Osteoblast (primary cell): ENCODE data around the gene FBXL2. TPM values are rescaled to one million over a fixed set of nuclear protein-coding genes. Genes with fewer than 3 reads are reported as not detected.

Experiments
- DNase-seq: peaks from one replicate; pipeline ENCODE4 v3.0.0; 2011; ENCODE audit warnings: low spot score, mixed read lengths; ENCODE audit not compliant: insufficient read length; ENCODE audit errors: missing footprints
- H2AFZ ChIP-seq: 2 replicates; pipeline ENCODE4 v1.6.0; 2011; ENCODE audit warnings: mild to moderate bottlenecking, low read length
- H3K27ac ChIP-seq: 2 replicates; pipeline ENCODE4 v1.5.1; 2011; ENCODE audit warnings: mild to moderate bottlenecking, low read depth, low read length, moderate library complexity
- H3K27me3 ChIP-seq: 2 replicates; pipeline ENCODE4 v1.6.0; 2012; ENCODE audit warnings: mild to moderate bottlenecking, control low read depth, inconsistent platforms, low read length, moderate library complexity; ENCODE audit not compliant: insufficient read depth
- H3K36me3 ChIP-seq: 2 replicates; pipeline ENCODE4 v1.5.1; 2011; ENCODE audit warnings: mild to moderate bottlenecking, low read length, control low read depth, moderate library complexity; ENCODE audit not compliant: insufficient read depth
- H3K4me1 ChIP-seq: 2 replicates; pipeline ENCODE4 v1.5.1; 2011; ENCODE audit warnings: mild to moderate bottlenecking, low read length, control low read depth, moderate library complexity; ENCODE audit not compliant: insufficient read depth
- H3K4me2 ChIP-seq: 2 replicates; pipeline ENCODE4 v1.6.0; 2011; ENCODE audit warnings: mild to moderate bottlenecking, low read length; ENCODE audit not compliant: insufficient read depth
- H3K4me3 ChIP-seq: fragments of 200-600 bp; sonication (generic); 3 replicates; pipeline ENCODE4 v1.5.1; 2012; ENCODE audit warnings: mild to moderate bottlenecking, low read length, inconsistent platforms; ENCODE audit not compliant: insufficient read depth
- H3K79me2 ChIP-seq: 2 replicates; pipeline ENCODE4 v1.6.0; 2012; ENCODE audit warnings: mild to moderate bottlenecking, low read length, control low read depth, inconsistent platforms; ENCODE audit not compliant: insufficient read depth
- H3K9me3 ChIP-seq: 2 replicates; pipeline ENCODE4 v1.5.1; 2011; ENCODE audit warnings: low read depth, low read length, control low read depth
- H4K20me1 ChIP-seq: 2 replicates; pipeline ENCODE4 v1.6.0; 2012; ENCODE audit warnings: mild to moderate bottlenecking, low read length, control low read depth; ENCODE audit not compliant: insufficient read depth
- total RNA-seq: library from RNA; depleted of rRNA; stranded (reverse); fragments of >200 nt; gene quantifications from 2 replicates; pipeline ENCODE4 v1.2.3, GENCODE V29; 2012
- TF ChIP-seq, protein P1 (sequence below): IDR thresholded peaks from 2 replicates; pipeline ENCODE4 v1.5.1; 2011; ENCODE audit warnings: mild to moderate bottlenecking, low read depth, low read length, moderate library complexity; ENCODE audit errors: extremely low read depth

FBXL2 gene
- total RNA-seq, 1 donor = 23.2 TPM

DNA sequence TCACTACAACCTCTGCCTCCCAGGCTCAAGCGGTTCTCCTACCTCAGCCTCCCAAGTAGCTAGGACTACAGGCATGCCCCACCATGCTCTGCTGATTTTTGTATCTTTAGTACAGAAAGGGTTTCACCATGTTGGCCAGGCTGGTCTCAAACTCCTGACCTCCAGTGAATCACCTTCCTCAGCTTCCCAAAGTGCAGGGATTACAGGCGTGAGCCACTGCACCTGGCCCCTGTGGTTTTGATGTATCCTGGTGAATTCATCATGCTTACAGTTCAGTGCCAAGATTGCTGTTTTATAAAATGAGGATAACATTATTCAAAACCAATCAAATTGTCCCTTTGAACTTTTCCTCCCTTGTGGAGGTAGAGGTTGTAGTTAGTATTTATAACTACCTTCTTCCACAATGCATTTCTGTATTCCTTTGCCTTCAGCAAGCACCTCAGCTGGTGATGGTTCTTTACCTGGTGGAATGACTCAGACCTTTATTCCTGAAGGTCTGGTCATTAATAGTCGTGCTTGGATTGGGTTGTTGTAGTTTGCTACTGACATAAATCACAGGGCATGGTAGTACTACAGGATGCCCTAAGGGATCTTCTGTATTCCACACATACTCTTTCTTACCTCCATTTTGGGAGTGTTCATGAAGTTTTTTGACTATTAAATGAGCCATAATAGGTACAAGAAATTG is 86.0 kb downstream of the FBXL2 start:
- Histone ChIP-seq H3K36me3 (peaks cover 2% of the 10 kb centered on the region), H4K20me1 (no peaks in the 10 kb centered on the region), H3K4me3 (no peak overlapping the region), H3K9me3 (no peaks in the 10 kb centered on the region), H3K27ac (no peak overlapping the region), H2AFZ (no peak overlapping the region), H3K4me2 (no peak overlapping the region), H3K79me2 (peaks cover 2% of the 10 kb centered on the region), H3K4me1 (peaks cover 30% of the 10 kb centered on the region), H3K27me3 (no peaks in the 10 kb centered on the region)
- TF ChIP-seq, protein P1, sequence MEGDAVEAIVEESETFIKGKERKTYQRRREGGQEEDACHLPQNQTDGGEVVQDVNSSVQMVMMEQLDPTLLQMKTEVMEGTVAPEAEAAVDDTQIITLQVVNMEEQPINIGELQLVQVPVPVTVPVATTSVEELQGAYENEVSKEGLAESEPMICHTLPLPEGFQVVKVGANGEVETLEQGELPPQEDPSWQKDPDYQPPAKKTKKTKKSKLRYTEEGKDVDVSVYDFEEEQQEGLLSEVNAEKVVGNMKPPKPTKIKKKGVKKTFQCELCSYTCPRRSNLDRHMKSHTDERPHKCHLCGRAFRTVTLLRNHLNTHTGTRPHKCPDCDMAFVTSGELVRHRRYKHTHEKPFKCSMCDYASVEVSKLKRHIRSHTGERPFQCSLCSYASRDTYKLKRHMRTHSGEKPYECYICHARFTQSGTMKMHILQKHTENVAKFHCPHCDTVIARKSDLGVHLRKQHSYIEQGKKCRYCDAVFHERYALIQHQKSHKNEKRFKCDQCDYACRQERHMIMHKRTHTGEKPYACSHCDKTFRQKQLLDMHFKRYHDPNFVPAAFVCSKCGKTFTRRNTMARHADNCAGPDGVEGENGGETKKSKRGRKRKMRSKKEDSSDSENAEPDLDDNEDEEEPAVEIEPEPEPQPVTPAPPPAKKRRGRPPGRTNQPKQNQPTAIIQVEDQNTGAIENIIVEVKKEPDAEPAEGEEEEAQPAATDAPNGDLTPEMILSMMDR = no peak
- no peak for DNase-seq

DNA sequence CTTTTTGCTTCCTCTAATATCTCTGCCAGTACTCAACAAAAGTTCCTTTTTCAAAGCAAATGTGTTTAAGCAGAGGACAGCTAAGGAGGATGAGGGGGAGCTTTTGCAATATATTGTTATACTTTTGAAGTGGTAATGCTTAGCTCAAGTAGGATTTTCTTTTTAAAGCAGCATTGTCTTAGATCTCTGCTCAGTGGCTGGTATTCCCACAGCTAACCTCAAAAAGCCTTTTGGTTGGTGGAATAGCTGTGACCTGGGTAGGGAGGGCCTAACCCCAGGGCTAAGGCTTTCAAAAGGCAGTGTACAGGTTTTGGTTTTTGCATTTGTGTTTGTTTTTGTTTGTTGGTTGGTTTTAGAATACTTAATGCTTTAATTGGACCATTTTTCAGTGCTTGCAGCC is 86.8 kb downstream of the FBXL2 start:
- no peak overlapping the region for H3K27ac ChIP-seq
- peaks cover 2% of the 10 kb centered on the region for H3K79me2 ChIP-seq
- no peaks in the 10 kb centered on the region for H3K9me3 ChIP-seq
- no peaks in the 10 kb centered on the region for H4K20me1 ChIP-seq
- H3K4me3 ChIP-seq = no peak overlapping the region
- DNase-seq = no peak
- H3K4me2 ChIP-seq = no peak overlapping the region
- peaks cover 25% of the 10 kb centered on the region for H3K4me1 ChIP-seq
- H3K36me3 ChIP-seq = peaks cover 2% of the 10 kb centered on the region
- TF ChIP-seq, protein P1 = no peak
- H3K27me3 ChIP-seq = no peaks in the 10 kb centered on the region
- no peak overlapping the region for H2AFZ ChIP-seq

DNA sequence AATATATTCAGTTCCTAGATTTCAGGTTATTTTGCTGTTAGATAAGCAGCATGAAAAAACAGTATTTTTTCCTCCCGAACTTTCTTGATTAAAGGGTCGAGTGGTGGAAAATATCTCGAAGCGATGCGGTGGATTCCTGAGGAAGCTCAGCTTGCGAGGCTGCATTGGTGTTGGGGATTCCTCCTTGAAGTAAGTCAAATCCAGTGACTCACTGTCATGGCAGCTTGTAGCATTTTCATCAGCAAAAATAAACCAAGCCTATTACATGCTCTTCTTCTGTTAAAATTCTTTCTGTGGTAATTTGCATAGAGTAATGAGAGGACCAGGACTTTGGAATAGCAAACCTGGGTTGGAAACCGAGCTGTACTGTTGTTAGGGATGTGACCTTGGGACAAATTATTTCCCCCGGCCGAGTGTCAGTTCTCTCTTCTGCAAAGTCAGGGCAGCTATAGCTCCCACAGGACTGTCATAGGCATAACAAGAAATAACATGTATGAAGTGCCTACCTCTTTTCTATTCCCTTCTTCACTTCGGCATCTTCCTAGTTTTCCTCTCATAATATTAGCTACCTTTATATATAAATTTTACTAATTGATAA is 87.4 kb downstream of the FBXL2 start:
- Histone ChIP-seq H3K79me2 (peaks cover 2% of the 10 kb centered on the region), H4K20me1 (no peaks in the 10 kb centered on the region), H3K4me3 (no peak overlapping the region), H3K27me3 (no peaks in the 10 kb centered on the region), H3K9me3 (no peaks in the 10 kb centered on the region), H3K36me3 (peaks cover 2% of the 10 kb centered on the region), H3K4me1 (peaks cover 20% of the 10 kb centered on the region), H3K4me2 (no peak overlapping the region), H3K27ac (no peak overlapping the region), H2AFZ (no peak overlapping the region)
- DNase-seq = no peak
- TF ChIP-seq, protein P1 = no peak

DNA sequence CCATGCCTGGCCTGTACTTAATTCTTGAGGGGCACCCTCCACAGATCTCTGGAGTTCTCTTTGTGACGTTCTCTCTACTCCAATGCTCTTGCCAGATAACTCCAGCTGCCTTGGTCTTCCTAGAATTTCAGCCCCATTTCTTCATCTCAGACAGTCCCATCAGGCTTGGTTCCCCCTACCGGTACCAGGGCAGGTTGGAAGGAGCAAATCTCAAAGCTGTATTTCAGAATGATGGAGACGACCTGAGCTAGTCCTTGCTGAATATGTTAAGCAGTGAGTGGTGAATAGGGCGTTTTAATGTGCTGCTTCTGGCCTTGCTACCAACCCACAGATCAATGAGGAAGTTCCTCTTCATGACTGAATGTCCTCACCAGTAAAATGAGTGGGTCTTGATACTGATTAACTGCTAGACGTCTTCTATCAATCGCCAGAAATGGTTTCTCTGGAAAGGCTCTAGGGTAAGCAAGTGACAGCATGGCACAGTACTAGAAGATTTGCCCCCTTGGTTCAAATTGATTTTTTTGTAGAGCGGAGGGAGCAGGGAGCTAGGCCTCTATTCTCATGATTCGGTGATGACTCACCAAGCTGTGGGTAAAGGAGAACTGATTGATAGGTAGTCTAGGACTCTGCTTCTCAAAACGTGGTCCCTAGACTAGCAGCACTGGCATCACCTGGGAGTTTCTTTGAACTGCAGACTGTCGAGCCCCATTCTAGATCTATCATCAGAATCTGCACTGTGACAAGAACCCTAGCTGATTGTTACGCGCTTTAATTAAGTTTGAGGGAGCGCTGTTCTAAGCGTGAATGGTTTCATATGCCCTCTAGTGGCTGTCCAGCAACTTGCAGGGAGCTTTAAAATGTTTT is 95.2 kb downstream of the FBXL2 start:
- H3K4me1 ChIP-seq = peaks cover 7% of the 10 kb centered on the region
- H3K27ac ChIP-seq = peak overlapping the region; percentile 7
- peak overlapping the region; percentile 80 for H3K4me2 ChIP-seq
- H4K20me1 ChIP-seq = no peaks in the 10 kb centered on the region
- peak overlapping the region; percentile 9 for H2AFZ ChIP-seq
- H3K9me3 ChIP-seq = no peaks in the 10 kb centered on the region
- H3K36me3 ChIP-seq = peaks cover 18% of the 10 kb centered on the region
- no peaks in the 10 kb centered on the region for H3K79me2 ChIP-seq
- TF ChIP-seq, protein P1 = peak; percentile 96
- H3K4me3 ChIP-seq = peak overlapping the region; percentile 52
- no peak for DNase-seq
- no peaks in the 10 kb centered on the region for H3K27me3 ChIP-seq
